ENCODE data around the gene HSD17B8. TPM values are rescaled to one million over a fixed set of nuclear protein-coding genes. Genes with fewer than 3 reads are reported as not detected.

HSD17B8 gene
- total RNA-seq, 1 donor from 2014 or later: 3.5 TPM

GRCh38 chr6:33171880-33172687, 32.4 kb upstream of the HSD17B8 start:
- no peaks in the 10 kb centered on the region for H3K36me3 Mint-ChIP-seq (ENCODE audit: unreplicated experiment)
- no peak for DNase-seq (ENCODE audit: extremely low spot score, unreplicated experiment)
- H3K27me3 Mint-ChIP-seq (ENCODE audit: unreplicated experiment): peaks cover 12% of the 10 kb centered on the region
- H3K4me3 Mint-ChIP-seq (ENCODE audit: unreplicated experiment): no peak overlapping the region
- H3K27ac Mint-ChIP-seq (ENCODE audit: unreplicated experiment): no peak overlapping the region
- H3K9me3 Mint-ChIP-seq (ENCODE audit: unreplicated experiment): no peaks in the 10 kb centered on the region
- H3K4me1 Mint-ChIP-seq (ENCODE audit: unreplicated experiment): peaks cover 15% of the 10 kb centered on the region
- TF ChIP-seq, protein P1, sequence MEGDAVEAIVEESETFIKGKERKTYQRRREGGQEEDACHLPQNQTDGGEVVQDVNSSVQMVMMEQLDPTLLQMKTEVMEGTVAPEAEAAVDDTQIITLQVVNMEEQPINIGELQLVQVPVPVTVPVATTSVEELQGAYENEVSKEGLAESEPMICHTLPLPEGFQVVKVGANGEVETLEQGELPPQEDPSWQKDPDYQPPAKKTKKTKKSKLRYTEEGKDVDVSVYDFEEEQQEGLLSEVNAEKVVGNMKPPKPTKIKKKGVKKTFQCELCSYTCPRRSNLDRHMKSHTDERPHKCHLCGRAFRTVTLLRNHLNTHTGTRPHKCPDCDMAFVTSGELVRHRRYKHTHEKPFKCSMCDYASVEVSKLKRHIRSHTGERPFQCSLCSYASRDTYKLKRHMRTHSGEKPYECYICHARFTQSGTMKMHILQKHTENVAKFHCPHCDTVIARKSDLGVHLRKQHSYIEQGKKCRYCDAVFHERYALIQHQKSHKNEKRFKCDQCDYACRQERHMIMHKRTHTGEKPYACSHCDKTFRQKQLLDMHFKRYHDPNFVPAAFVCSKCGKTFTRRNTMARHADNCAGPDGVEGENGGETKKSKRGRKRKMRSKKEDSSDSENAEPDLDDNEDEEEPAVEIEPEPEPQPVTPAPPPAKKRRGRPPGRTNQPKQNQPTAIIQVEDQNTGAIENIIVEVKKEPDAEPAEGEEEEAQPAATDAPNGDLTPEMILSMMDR (IDR thresholded peaks at IDR 0.05): no peak

GRCh38 chr6:33172688-33173534, 31.5 kb upstream of the HSD17B8 start:
- Mint-ChIP-seq H3K9me3 (ENCODE audit: unreplicated experiment) (no peaks in the 10 kb centered on the region), H3K4me1 (ENCODE audit: unreplicated experiment) (peaks cover 23% of the 10 kb centered on the region)
- DNase-seq (ENCODE audit: extremely low spot score, unreplicated experiment): no peak

DNA sequence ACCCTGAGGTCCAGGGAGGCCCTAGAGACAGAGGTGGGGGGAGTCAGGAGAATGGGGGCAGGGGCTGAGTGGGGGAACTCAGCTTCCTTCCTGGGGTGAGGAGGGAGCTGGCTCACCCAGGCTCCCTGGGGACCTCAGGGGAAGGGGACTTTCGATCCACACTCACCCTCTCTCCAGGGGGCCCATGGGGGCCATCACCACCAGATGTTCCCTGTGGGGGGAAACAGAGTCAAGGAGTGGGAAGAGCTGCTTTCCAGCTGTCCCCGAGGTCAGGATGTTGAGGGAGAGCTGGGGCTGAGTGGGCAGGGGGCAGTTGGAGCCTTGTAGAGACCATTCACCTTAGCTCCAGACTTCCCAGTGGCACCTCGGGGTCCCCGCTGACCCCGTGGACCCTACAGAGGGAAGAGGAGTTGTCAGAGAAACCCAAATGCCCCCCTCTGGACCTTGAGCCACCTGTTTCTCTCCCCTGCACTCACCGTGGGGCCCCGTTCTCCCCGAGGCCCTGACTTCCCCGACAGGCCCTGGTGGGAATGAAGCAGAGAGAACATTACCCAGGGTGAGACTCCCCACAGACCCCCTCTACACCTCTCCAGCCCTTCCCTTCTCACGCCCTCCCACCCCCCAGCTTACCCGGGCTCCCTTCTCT, 30.8 kb upstream of the HSD17B8 start:
- Mint-ChIP-seq H3K4me1 (ENCODE audit: unreplicated experiment) (peaks cover 30% of the 10 kb centered on the region), H3K27me3 (ENCODE audit: unreplicated experiment) (peaks cover 12% of the 10 kb centered on the region), H3K36me3 (ENCODE audit: unreplicated experiment) (no peaks in the 10 kb centered on the region), H3K27ac (ENCODE audit: unreplicated experiment) (no peak overlapping the region), H3K9me3 (ENCODE audit: unreplicated experiment) (no peaks in the 10 kb centered on the region), H3K4me3 (ENCODE audit: unreplicated experiment) (no peak overlapping the region)
- TF ChIP-seq, protein P1 (IDR thresholded peaks at IDR 0.05): no peak
- no peak for DNase-seq (ENCODE audit: extremely low spot score, unreplicated experiment)

More at GRCh38 chr6:33172688-33173534, 31.5 kb upstream of the HSD17B8 start:
- TF ChIP-seq, protein P1 (IDR thresholded peaks at IDR 0.05): peak; percentile 58
- H3K36me3 Mint-ChIP-seq (ENCODE audit: unreplicated experiment): no peaks in the 10 kb centered on the region
- H3K27me3 Mint-ChIP-seq (ENCODE audit: unreplicated experiment): peaks cover 12% of the 10 kb centered on the region
- H3K27ac Mint-ChIP-seq (ENCODE audit: unreplicated experiment): no peak overlapping the region
- no peak overlapping the region for H3K4me3 Mint-ChIP-seq (ENCODE audit: unreplicated experiment)

DNA sequence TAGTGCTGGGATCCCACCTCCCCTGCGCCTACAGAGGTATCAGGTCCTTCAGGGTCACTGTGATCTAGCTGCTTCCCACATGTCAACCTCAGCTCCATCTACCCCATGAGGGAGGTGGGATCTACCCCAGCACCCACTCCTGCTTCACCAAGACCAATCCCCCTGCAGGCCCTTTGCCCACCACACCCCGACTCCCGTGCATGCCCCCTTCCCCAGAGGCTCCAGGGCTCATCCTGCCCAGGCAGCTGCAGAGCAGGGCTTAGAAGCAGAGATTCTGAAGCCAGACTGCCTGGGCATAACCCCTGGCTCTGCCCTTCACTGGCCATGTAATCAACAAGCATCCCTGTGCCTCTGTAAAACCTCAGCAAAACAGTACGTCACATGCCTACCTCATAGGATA, 29.7 kb upstream of the HSD17B8 start:
- no peak for DNase-seq (ENCODE audit: extremely low spot score, unreplicated experiment)
- Mint-ChIP-seq H3K27me3 (ENCODE audit: unreplicated experiment) (peaks cover 12% of the 10 kb centered on the region), H3K27ac (ENCODE audit: unreplicated experiment) (no peak overlapping the region), H3K9me3 (ENCODE audit: unreplicated experiment) (no peaks in the 10 kb centered on the region), H3K36me3 (ENCODE audit: unreplicated experiment) (no peaks in the 10 kb centered on the region), H3K4me3 (ENCODE audit: unreplicated experiment) (no peak overlapping the region), H3K4me1 (ENCODE audit: unreplicated experiment) (peaks cover 30% of the 10 kb centered on the region)
- TF ChIP-seq, protein P1 (IDR thresholded peaks at IDR 0.05): no peak
